HUES6 (cell line): Measurements from ENCODE around the gene DUSP2.

Experiments
- H3K27ac ChIP-seq: 2 replicates; pipeline ENCODE4 v1.7.0; 2013; ENCODE audit warnings: low read depth, mild to moderate bottlenecking, low read length, inconsistent platforms
- H3K27me3 ChIP-seq: 2 replicates; pipeline ENCODE4 v1.6.1; 2013; ENCODE audit warnings: low read length; ENCODE audit not compliant: control insufficient read depth, insufficient read depth
- H3K36me3 ChIP-seq: 2 replicates; pipeline ENCODE4 v1.6.1; 2013; ENCODE audit warnings: low read length; ENCODE audit not compliant: control insufficient read depth, insufficient read depth
- H3K4me1 ChIP-seq: 2 replicates; pipeline ENCODE4 v1.6.1; 2013; ENCODE audit warnings: low read length; ENCODE audit not compliant: control insufficient read depth, insufficient read depth
- H3K4me3 ChIP-seq: 2 replicates; pipeline ENCODE4 v1.5.1; 2013; ENCODE audit warnings: low read depth, low read length
- H3K9ac ChIP-seq: one replicate; pipeline ENCODE4 v1.6.1; 2013; ENCODE audit warnings: mild to moderate bottlenecking, low read length
- H3K9me3 ChIP-seq: 2 replicates; pipeline ENCODE4 v1.6.1; 2013; ENCODE audit warnings: low read depth, low read length; ENCODE audit not compliant: control insufficient read depth, insufficient read depth

Gene DUSP2

DNA sequence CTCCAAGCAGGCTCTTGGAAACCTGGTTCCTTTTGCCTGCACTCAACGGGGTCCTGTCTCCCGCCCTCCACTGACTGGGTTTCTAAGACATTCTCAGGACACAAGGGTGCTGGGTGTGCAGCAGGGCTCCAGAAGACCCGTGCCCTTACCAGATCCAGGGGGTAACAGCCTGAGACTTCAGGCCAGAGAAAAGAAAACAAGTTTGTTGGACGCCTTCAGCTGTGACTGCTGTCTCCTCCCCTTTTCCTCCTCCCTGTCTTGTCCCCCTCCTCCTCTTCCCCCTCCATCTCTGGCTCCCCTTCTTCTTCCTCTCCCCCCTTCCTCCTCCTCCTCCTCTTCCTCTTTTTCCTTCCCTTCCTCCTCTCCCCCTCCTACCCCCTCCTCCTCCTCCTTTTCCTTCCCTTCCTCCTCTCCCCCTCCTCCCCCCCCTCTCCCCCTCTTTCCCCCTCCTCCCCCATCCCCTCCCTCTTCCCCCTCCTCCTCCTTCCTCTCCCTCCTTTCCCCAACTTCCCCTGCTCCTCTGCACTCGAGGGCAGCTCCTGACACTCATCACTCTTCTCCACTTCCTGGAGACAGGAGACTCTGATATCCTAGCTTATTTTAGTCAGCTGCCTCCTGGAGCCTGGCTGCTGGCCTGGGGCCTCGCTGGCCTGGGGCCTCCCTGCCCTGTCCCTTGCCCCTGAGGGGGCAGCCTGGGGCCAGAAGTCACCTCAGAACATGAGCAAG is 41.3 kb downstream of the DUSP2 start:
- H3K27ac ChIP-seq: no peak overlapping the region
- peaks cover 30% of the 10 kb centered on the region for H3K4me1 ChIP-seq
- no peak overlapping the region for H3K4me3 ChIP-seq
- H3K9ac ChIP-seq: no peak overlapping the region
- no peaks in the 10 kb centered on the region for H3K36me3 ChIP-seq
- peaks cover 15% of the 10 kb centered on the region for H3K9me3 ChIP-seq
- no peaks in the 10 kb centered on the region for H3K27me3 ChIP-seq

DNA sequence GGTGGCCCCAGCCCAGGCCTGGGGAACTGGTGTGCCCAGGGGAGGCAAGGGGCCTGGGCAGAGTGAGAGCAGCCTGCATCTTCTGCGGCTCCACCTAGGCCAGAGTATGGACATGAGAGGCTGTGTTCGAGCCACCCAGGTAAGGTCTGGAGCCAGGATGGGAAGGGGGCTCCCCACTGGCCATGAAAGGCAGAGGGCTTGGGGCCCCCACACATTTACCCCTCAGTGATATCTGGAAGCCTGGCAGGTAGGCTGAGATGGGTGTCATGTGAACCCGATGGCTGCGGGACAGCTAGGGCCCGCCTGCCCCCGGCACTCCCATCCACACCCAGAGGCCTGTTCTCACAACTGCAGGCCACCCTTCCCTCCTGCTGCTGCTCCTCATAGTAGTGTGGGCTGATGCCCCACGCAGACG is 42.0 kb downstream of the DUSP2 start:
- H3K27ac ChIP-seq: no peak overlapping the region
- H3K9ac ChIP-seq: no peak overlapping the region
- no peak overlapping the region for H3K4me3 ChIP-seq
- H3K4me1 ChIP-seq: peaks cover 23% of the 10 kb centered on the region
- H3K36me3 ChIP-seq: no peaks in the 10 kb centered on the region
- H3K9me3 ChIP-seq: peaks cover 15% of the 10 kb centered on the region
- H3K27me3 ChIP-seq: no peaks in the 10 kb centered on the region

GRCh38 chr2:96102596-96103186 is 42.5 kb downstream of the DUSP2 start:
- Histone ChIP-seq H3K27ac (no peak overlapping the region), H3K9me3 (peaks cover 15% of the 10 kb centered on the region), H3K4me1 (peaks cover 18% of the 10 kb centered on the region), H3K27me3 (no peaks in the 10 kb centered on the region), H3K4me3 (no peak overlapping the region), H3K36me3 (no peaks in the 10 kb centered on the region), H3K9ac (no peak overlapping the region)

- Histone ChIP-seq H3K36me3 (no peaks in the 10 kb centered on the region), H3K9ac (no peak overlapping the region), H3K4me3 (no peak overlapping the region), H3K9me3 (peaks cover 13% of the 10 kb centered on the region), H3K27me3 (no peaks in the 10 kb centered on the region), H3K4me1 (peaks cover 14% of the 10 kb centered on the region), H3K27ac (no peak overlapping the region)
Observed at GRCh38 chr2:96100893-96101304, 44.3 kb downstream of the DUSP2 start.

GRCh38 chr2:96099861-96100798 is 45.1 kb downstream of the DUSP2 start:
- Histone ChIP-seq H3K27ac (no peak overlapping the region), H3K4me1 (peaks cover 14% of the 10 kb centered on the region), H3K27me3 (no peaks in the 10 kb centered on the region), H3K36me3 (no peaks in the 10 kb centered on the region), H3K9me3 (peaks cover 5% of the 10 kb centered on the region), H3K4me3 (no peak overlapping the region), H3K9ac (no peak overlapping the region)

GRCh38 chr2:96098900-96099590 is 46.2 kb downstream of the DUSP2 start:
- no peaks in the 10 kb centered on the region for H3K27me3 ChIP-seq
- no peaks in the 10 kb centered on the region for H3K9me3 ChIP-seq
- H3K27ac ChIP-seq: no peak overlapping the region
- H3K36me3 ChIP-seq: no peaks in the 10 kb centered on the region
- peaks cover 14% of the 10 kb centered on the region for H3K4me1 ChIP-seq
- H3K4me3 ChIP-seq: no peak overlapping the region
- no peak overlapping the region for H3K9ac ChIP-seq

GRCh38 chr2:96097951-96098823 is 47.1 kb downstream of the DUSP2 start:
- peaks cover 7% of the 10 kb centered on the region; the same call in 1 of the 2 replicates for H3K9me3 ChIP-seq
- H3K9ac ChIP-seq: no peak overlapping the region
- H3K4me3 ChIP-seq: no peak overlapping the region
- peaks cover 9% of the 10 kb centered on the region for H3K4me1 ChIP-seq
- no peak overlapping the region for H3K27ac ChIP-seq
- H3K27me3 ChIP-seq: no peaks in the 10 kb centered on the region
- H3K36me3 ChIP-seq: no peaks in the 10 kb centered on the region

GRCh38 chr2:96097441-96097840 is 47.8 kb downstream of the DUSP2 start:
- no peaks in the 10 kb centered on the region for H3K27me3 ChIP-seq
- H3K9me3 ChIP-seq: peaks cover 14% of the 10 kb centered on the region; the same call in 1 of the 2 replicates
- H3K36me3 ChIP-seq: no peaks in the 10 kb centered on the region
- peaks cover 10% of the 10 kb centered on the region for H3K4me1 ChIP-seq
- H3K4me3 ChIP-seq: no peak overlapping the region
- H3K27ac ChIP-seq: no peak overlapping the region
- no peak overlapping the region for H3K9ac ChIP-seq

- Histone ChIP-seq H3K27me3 (no peaks in the 10 kb centered on the region), H3K4me1 (peaks cover 25% of the 10 kb centered on the region), H3K27ac (no peak overlapping the region)
Observed at GRCh38 chr2:96095116-96095636, 50.1 kb downstream of the DUSP2 start.

DNA sequence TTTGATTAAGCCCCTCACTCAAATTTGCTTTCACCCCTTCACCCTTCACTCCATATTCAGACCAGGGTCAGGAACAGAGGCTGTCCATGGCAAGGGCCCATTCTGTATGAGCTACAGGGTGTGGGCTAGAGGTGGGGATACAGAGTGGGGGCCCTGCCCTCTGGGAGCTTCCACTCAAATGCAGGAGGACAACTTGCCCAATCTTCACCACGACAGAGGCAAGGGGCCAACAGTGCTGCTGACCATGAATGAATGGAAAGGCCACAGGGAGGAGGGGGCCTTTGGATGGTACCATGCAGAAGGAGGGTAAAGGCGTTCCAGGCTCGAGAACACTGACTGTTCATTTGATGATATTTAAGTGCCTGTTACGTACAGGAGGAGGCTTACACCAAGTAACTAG is 51.7 kb downstream of the DUSP2 start:
- peaks cover 29% of the 10 kb centered on the region for H3K4me1 ChIP-seq
- no peak overlapping the region for H3K27ac ChIP-seq
- peaks cover 14% of the 10 kb centered on the region; the same call in 1 of the 2 replicates for H3K9me3 ChIP-seq
- no peak overlapping the region for H3K9ac ChIP-seq
- H3K27me3 ChIP-seq: no peaks in the 10 kb centered on the region
- H3K4me3 ChIP-seq: no peak overlapping the region
- no peaks in the 10 kb centered on the region for H3K36me3 ChIP-seq

More at GRCh38 chr2:96095116-96095636, 50.1 kb downstream of the DUSP2 start:
- Histone ChIP-seq H3K4me3 (no peak overlapping the region), H3K9me3 (peaks cover 14% of the 10 kb centered on the region; the same call in 1 of the 2 replicates), H3K9ac (no peak overlapping the region), H3K36me3 (no peaks in the 10 kb centered on the region)
